Gastrocnemius medialis (tissue), 4 donors: ENCODE data around the gene MPV17. TPM values are rescaled to one million over a fixed set of nuclear protein-coding genes. Genes with fewer than 3 reads are reported as not detected.
"Not testable (repeated sequence)": the region's sequence is repeated elsewhere in the genome, so short reads cannot be mapped to it uniquely, and the experiment has no call there.

Experiments used
- ATAC-seq, 2 donors: fragments of 150-250 bp; one replicate each; pipeline ENCODE4 v1.9.1; 2016
- DNase-seq, 2 donors: peaks; one replicate each; pipeline ENCODE4 v3.0.0-alpha.2; 2019
- H3K27ac ChIP-seq, 4 donors: fragments of 200-600 bp; sonication (generic); 1 replicate in 1 of 4; 2 replicates in 3 of 4; pipeline ENCODE4 v1.5.1; 2016 to 2018; ENCODE audit warnings: mild to moderate bottlenecking in 2 of 4, moderate library complexity in 1 of 4
- H3K27me3 ChIP-seq, 3 donors: fragments of 200-600 bp; sonication (generic) in 2 of 3; 1 replicate in 1 of 3; 2 replicates in 2 of 3; pipeline versions ENCODE4 v1.5.1 to v1.6.0; 2016 to 2019; ENCODE audit warnings: mild to moderate bottlenecking in 1 of 3, moderate library complexity in 1 of 3
- H3K36me3 ChIP-seq, 2 donors: fragments of 200-600 bp; sonication (generic) in 1 of 2; one replicate each; pipeline ENCODE4 v1.5.1; 2017 to 2018
- H3K4me1 ChIP-seq, 2 donors: fragments of 200-600 bp; sonication (generic) in 1 of 2; one replicate each; pipeline ENCODE4 v1.5.1; 2016 to 2017; ENCODE audit warnings: mild to moderate bottlenecking in 2 of 2
- H3K4me3 ChIP-seq, 4 donors: fragments of 200-600 bp; sonication (generic) in 3 of 4; 1 replicate in 1 of 4; 2 replicates in 3 of 4; pipeline ENCODE4 v1.5.1; 2016 to 2019; ENCODE audit warnings: mild to moderate bottlenecking in 2 of 4
- H3K9me3 ChIP-seq, 3 donors: fragments of 200-600 bp; sonication (generic) in 2 of 3; 1 replicate in 1 of 3; 2 replicates in 2 of 3; pipeline ENCODE4 v1.5.1; 2016 to 2019
- CTCF ChIP-seq, 5 experiments: fragments of 450-650 bp in 3 of 5; fragments of 200-600 bp in 2 of 5; sonication (generic) in 2 of 5; IDR thresholded peaks in 4 of 5; conservative IDR thresholded peaks in 1 of 5; 1 replicate in 4 of 5; 2 replicates in 1 of 5; pipeline ENCODE4 v1.5.1; 2016 to 2019; ENCODE audit warnings: antibody characterized with exemption in 5 of 5, mild to moderate bottlenecking in 3 of 5, moderate library complexity in 3 of 5
- POLR2A ChIP-seq, 2 donors: fragments of 450-650 bp; IDR thresholded peaks; one replicate each; pipeline ENCODE4 v1.6.1; 2017; ENCODE audit warnings: antibody characterized with exemption in 2 of 2, mild to moderate bottlenecking in 2 of 2, moderate library complexity in 2 of 2
- in situ Hi-C, 4 donors: fragments of 200-750 bp; cut with MboI; loops; one replicate each; pipeline versions ENCODE4 v1.15.0 to v1.8.0; 2017; ENCODE audit warnings: low sequenced_read_pairs in 4 of 4
- intact Hi-C: fragments of 100-400 bp; cut with DNase I; formaldehyde crosslinking; loops from one replicate; pipeline ENCODE4 v1.15.1; 2023; ENCODE audit warnings: low total_unique reads
- total RNA-seq, 4 donors: library from RNA; depleted of rRNA; stranded (reverse); fragments of >200 nt; gene quantifications; one replicate each; pipeline versions ENCODE4 v1.1.0 to v1.2.3, GENCODE V29; 2016

The MPV17 gene
- total RNA-seq, 4 donors from 2014 or later, result 9.9 to 16.0 (median 11.5) TPM

- ATAC-seq (peak in 1 of 2 donors; percentile 2), DNase-seq (peak; percentile 72 to 90)
- in situ Hi-C loops, H3K4me3 ChIP-seq, H3K36me3 ChIP-seq, H3K27me3 ChIP-seq, H3K9me3 ChIP-seq: not testable (repeated sequence)
- peak overlapping the region; percentile 95 to 100 (median 98) for H3K27ac ChIP-seq
- intact Hi-C loops, result loop anchor here (2.0 kb wide), 1 partner anchor 37 kb away; the partner anchor contains the start of gene TRIM54
- TF ChIP-seq POLR2A (IDR thresholded peaks at IDR 0.05), result peak; percentile 16 to 42
- H3K4me1 ChIP-seq, result peaks cover 50 to 60% of the 10 kb centered on the region in 2 donors
Measured at GRCh38 chr2:27319839-27320238, 3.1 kb downstream of the MPV17 start.

- in situ Hi-C loops, result no loop called here
- Histone ChIP-seq H3K4me3 (no peak overlapping the region), H3K27ac (peak overlapping the region; percentile 2 to 59 (median 47)), H3K4me1 (peaks cover 42 to 43% of the 10 kb centered on the region in 2 donors), H3K27me3 (no peaks in the 10 kb centered on the region), H3K36me3 (no peaks in the 10 kb centered on the region), H3K9me3 (no peaks in the 10 kb centered on the region)
- intact Hi-C loops, result no loop called here
- no peak for TF ChIP-seq POLR2A (IDR thresholded peaks at IDR 0.05)
- no peak for TF ChIP-seq CTCF (IDR thresholded peaks at IDR 0.05 in 4 of 5, conservative IDR thresholded peaks at IDR 0.05 in 1 of 5)
- DNase-seq (peak; percentile 57 to 88), ATAC-seq (peak in 1 of 2 donors; percentile 12)
Measured at GRCh38 chr2:27316655-27317412, 6.1 kb downstream of the MPV17 start.

GRCh38 chr2:27315122-27315521 lies 7.8 kb downstream of the MPV17 start:
- ATAC-seq (no peak), DNase-seq (no peak)
- H3K27me3 ChIP-seq, result no peaks in the 10 kb centered on the region
- no peaks in the 10 kb centered on the region for H3K36me3 ChIP-seq
- no peaks in the 10 kb centered on the region for H3K9me3 ChIP-seq
- in situ Hi-C loops (no loop called here), intact Hi-C loops (loop anchor here (2.0 kb wide), 1 partner anchor 18 kb away; no protein-coding TSS in a partner anchor)
- peak overlapping the region; percentile 44 to 61 (median 48) for H3K27ac ChIP-seq
- TF ChIP-seq POLR2A (IDR thresholded peaks at IDR 0.05) (peak in 1 of 2 donors; percentile 13), CTCF (IDR thresholded peaks at IDR 0.05 in 4 of 5, conservative IDR thresholded peaks at IDR 0.05 in 1 of 5) (no peak)
- peaks cover 28% of the 10 kb centered on the region in 2 donors for H3K4me1 ChIP-seq
- H3K4me3 ChIP-seq, result no peak overlapping the region

GRCh38 chr2:27314709-27315108 lies 8.2 kb downstream of the MPV17 start:
- peak; percentile 19 to 43 for ATAC-seq
- intact Hi-C loops (loop anchor here (2.0 kb wide), 1 partner anchor 18 kb away; no protein-coding TSS in a partner anchor), in situ Hi-C loops (no loop called here)
- H3K27me3 ChIP-seq, result no peaks in the 10 kb centered on the region
- TF ChIP-seq POLR2A (IDR thresholded peaks at IDR 0.05) (peak in 1 of 2 donors; percentile 11), CTCF (IDR thresholded peaks at IDR 0.05 in 4 of 5, conservative IDR thresholded peaks at IDR 0.05 in 1 of 5) (no peak)
- H3K4me1 ChIP-seq, result peaks cover 25 to 27% of the 10 kb centered on the region in 2 donors
- H3K4me3 ChIP-seq, result no peak overlapping the region
- no peaks in the 10 kb centered on the region for H3K36me3 ChIP-seq
- DNase-seq, result peak; percentile 52 to 74
- no peaks in the 10 kb centered on the region for H3K9me3 ChIP-seq
- peak overlapping the region; percentile 44 to 61 (median 48) for H3K27ac ChIP-seq

- TF ChIP-seq CTCF (IDR thresholded peaks at IDR 0.05 in 4 of 5, conservative IDR thresholded peaks at IDR 0.05 in 1 of 5), result no peak
- peak in 1 of 2 donors; percentile 31 for TF ChIP-seq POLR2A (IDR thresholded peaks at IDR 0.05)
- Histone ChIP-seq H3K4me3 (no peak overlapping the region), H3K27ac (peak overlapping the region; percentile 44 to 61 (median 48)), H3K36me3 (no peaks in the 10 kb centered on the region), H3K4me1 (peaks cover 19 to 20% of the 10 kb centered on the region in 2 donors), H3K9me3 (no peaks in the 10 kb centered on the region), H3K27me3 (no peaks in the 10 kb centered on the region)
- ATAC-seq (peak; percentile 1 to 6), DNase-seq (no peak)
- intact Hi-C loops, result loop anchor here (2.0 kb wide), 1 partner anchor 17 kb away; no protein-coding TSS in a partner anchor
- in situ Hi-C loops, result no loop called here
Measured at GRCh38 chr2:27313882-27314645, 8.8 kb downstream of the MPV17 start.
